Measurements from ENCODE around the gene RPL15.

GRCh38 chr3:23872330-23872729 is 44.6 kb upstream of the RPL15 start:
- TF ChIP-seq CTCF (IDR thresholded peaks at IDR 0.05; ENCODE audit: low read length), result no peak
- no peak for TF ChIP-seq EZH2 (optimal IDR thresholded peaks at IDR 0.05; ENCODE audit: low read depth, low read length)
- no peak for TF ChIP-seq EZH2phosphoT487 (IDR thresholded peaks at IDR 0.05; ENCODE audit: low read length)
